Measurements from ENCODE around the gene MCHR1. TPM values are rescaled to one million over a fixed set of nuclear protein-coding genes. Genes with fewer than 3 reads are reported as not detected.

The MCHR1 gene
- total and polyA plus RNA-seq, 9 of the 15 experiments (the other 6 are each of a cell fraction or from before 2014, with no cell fraction given): 0.03 to 0.50 TPM; not detected in 7

DNA sequence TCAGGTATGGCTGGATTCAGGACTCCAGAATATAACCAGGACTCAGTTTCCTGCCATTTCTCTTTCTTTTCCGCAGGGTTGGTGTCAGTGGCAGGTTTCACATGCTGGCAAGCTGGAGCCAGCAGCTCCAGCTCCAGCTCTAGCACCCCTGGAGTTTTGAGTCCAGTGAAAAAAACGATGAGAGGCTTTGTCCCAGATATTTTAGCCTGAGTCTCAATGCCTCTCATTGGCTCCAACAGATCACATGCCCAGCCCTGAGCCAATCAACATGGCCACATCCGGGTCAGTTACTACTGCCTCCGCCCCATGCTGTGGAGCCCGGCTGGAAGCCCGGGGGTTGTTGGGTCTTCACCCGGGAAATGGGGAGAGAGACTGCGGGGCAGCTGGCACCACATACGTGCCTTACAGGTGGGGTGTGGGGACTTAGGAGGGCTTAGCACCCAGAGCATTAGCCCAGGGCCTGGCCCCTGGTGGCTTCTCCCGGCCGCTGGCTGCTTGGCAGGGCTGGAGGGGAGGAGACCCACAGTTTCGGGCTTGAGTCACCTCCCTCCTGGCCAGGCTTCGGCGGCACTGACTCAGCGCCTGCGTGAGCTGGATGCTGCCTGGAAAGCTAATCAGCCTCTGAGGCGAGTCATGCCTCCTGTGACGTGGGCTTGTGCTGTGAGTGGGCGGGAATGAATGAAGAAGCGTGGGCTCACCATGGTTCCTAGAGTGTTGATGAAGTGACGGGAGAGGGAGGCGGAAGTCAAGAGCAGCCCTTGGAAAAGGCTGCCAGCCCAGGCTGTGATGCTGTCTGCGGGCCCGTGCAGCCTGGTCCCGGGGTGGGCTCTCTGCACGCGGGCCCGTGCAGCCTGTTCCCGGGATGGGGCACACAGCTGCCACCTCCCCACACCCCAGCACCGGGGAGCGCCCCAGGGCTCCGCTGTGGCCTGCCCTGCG, 27.5 kb upstream of the MCHR1 start (continued):
- TF ChIP-seq, protein P1, sequence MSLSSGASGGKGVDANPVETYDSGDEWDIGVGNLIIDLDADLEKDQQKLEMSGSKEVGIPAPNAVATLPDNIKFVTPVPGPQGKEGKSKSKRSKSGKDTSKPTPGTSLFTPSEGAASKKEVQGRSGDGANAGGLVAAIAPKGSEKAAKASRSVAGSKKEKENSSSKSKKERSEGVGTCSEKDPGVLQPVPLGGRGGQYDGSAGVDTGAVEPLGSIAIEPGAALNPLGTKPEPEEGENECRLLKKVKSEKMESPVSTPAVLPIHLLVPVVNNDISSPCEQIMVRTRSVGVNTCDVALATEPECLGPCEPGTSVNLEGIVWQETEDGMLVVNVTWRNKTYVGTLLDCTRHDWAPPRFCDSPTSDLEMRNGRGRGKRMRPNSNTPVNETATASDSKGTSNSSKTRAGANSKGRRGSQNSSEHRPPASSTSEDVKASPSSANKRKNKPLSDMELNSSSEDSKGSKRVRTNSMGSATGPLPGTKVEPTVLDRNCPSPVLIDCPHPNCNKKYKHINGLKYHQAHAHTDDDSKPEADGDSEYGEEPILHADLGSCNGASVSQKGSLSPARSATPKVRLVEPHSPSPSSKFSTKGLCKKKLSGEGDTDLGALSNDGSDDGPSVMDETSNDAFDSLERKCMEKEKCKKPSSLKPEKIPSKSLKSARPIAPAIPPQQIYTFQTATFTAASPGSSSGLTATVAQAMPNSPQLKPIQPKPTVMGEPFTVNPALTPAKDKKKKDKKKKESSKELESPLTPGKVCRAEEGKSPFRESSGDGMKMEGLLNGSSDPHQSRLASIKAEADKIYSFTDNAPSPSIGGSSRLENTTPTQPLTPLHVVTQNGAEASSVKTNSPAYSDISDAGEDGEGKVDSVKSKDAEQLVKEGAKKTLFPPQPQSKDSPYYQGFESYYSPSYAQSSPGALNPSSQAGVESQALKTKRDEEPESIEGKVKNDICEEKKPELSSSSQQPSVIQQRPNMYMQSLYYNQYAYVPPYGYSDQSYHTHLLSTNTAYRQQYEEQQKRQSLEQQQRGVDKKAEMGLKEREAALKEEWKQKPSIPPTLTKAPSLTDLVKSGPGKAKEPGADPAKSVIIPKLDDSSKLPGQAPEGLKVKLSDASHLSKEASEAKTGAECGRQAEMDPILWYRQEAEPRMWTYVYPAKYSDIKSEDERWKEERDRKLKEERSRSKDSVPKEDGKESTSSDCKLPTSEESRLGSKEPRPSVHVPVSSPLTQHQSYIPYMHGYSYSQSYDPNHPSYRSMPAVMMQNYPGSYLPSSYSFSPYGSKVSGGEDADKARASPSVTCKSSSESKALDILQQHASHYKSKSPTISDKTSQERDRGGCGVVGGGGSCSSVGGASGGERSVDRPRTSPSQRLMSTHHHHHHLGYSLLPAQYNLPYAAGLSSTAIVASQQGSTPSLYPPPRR (CRISPR knock-in tag; IDR thresholded peaks at IDR 0.05; ENCODE audit: borderline replicate concordance): no peak
- TF ChIP-seq SUPT5H (IDR thresholded peaks at IDR 0.05): peak; percentile 97
- TF ChIP-seq ELF2 (CRISPR knock-in tag; IDR thresholded peaks at IDR 0.05): no peak
- no peak for TF ChIP-seq ZNF785 (CRISPR knock-in tag; IDR thresholded peaks at IDR 0.05)
- no peak for TF ChIP-seq ZNF347 (CRISPR knock-in tag; IDR thresholded peaks at IDR 0.05; ENCODE audit: low read depth)
- no peak for TF ChIP-seq PYGO2 (tag; IDR thresholded peaks at IDR 0.05)
- peak; percentile 89 for TF ChIP-seq TAF9B (IDR thresholded peaks at IDR 0.05; ENCODE audit: partially characterized antibody)
- TF ChIP-seq, protein P2, sequence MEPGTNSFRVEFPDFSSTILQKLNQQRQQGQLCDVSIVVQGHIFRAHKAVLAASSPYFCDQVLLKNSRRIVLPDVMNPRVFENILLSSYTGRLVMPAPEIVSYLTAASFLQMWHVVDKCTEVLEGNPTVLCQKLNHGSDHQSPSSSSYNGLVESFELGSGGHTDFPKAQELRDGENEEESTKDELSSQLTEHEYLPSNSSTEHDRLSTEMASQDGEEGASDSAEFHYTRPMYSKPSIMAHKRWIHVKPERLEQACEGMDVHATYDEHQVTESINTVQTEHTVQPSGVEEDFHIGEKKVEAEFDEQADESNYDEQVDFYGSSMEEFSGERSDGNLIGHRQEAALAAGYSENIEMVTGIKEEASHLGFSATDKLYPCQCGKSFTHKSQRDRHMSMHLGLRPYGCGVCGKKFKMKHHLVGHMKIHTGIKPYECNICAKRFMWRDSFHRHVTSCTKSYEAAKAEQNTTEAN (CRISPR knock-in tag; IDR thresholded peaks at IDR 0.05): no peak
- TF ChIP-seq, protein P3, sequence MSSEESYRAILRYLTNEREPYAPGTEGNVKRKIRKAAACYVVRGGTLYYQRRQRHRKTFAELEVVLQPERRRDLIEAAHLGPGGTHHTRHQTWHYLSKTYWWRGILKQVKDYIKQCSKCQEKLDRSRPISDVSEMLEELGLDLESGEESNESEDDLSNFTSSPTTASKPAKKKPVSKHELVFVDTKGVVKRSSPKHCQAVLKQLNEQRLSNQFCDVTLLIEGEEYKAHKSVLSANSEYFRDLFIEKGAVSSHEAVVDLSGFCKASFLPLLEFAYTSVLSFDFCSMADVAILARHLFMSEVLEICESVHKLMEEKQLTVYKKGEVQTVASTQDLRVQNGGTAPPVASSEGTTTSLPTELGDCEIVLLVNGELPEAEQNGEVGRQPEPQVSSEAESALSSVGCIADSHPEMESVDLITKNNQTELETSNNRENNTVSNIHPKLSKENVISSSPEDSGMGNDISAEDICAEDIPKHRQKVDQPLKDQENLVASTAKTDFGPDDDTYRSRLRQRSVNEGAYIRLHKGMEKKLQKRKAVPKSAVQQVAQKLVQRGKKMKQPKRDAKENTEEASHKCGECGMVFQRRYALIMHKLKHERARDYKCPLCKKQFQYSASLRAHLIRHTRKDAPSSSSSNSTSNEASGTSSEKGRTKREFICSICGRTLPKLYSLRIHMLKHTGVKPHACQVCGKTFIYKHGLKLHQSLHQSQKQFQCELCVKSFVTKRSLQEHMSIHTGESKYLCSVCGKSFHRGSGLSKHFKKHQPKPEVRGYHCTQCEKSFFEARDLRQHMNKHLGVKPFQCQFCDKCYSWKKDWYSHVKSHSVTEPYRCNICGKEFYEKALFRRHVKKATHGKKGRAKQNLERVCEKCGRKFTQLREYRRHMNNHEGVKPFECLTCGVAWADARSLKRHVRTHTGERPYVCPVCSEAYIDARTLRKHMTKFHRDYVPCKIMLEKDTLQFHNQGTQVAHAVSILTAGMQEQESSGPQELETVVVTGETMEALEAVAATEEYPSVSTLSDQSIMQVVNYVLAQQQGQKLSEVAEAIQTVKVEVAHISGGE (CRISPR knock-in tag; IDR thresholded peaks at IDR 0.05): no peak
- TF ChIP-seq, protein P4, sequence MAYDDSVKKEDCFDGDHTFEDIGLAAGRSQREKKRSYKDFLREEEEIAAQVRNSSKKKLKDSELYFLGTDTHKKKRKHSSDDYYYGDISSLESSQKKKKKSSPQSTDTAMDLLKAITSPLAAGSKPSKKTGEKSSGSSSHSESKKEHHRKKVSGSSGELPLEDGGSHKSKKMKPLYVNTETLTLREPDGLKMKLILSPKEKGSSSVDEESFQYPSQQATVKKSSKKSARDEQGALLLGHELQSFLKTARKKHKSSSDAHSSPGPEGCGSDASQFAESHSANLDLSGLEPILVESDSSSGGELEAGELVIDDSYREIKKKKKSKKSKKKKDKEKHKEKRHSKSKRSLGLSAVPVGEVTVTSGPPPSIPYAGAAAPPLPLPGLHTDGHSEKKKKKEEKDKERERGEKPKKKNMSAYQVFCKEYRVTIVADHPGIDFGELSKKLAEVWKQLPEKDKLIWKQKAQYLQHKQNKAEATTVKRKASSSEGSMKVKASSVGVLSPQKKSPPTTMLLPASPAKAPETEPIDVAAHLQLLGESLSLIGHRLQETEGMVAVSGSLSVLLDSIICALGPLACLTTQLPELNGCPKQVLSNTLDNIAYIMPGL (CRISPR knock-in tag; IDR thresholded peaks at IDR 0.05): no peak
- no peak for TF ChIP-seq ZNF212 (CRISPR knock-in tag; IDR thresholded peaks at IDR 0.05)
- TF ChIP-seq ZNF316 (IDR thresholded peaks at IDR 0.05): peak; percentile 87
- TF ChIP-seq, protein P5, sequence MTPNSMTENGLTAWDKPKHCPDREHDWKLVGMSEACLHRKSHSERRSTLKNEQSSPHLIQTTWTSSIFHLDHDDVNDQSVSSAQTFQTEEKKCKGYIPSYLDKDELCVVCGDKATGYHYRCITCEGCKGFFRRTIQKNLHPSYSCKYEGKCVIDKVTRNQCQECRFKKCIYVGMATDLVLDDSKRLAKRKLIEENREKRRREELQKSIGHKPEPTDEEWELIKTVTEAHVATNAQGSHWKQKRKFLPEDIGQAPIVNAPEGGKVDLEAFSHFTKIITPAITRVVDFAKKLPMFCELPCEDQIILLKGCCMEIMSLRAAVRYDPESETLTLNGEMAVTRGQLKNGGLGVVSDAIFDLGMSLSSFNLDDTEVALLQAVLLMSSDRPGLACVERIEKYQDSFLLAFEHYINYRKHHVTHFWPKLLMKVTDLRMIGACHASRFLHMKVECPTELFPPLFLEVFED (CRISPR knock-in tag; conservative IDR thresholded peaks at IDR 0.05): no peak

Data from K562 (cell line).